IPS DF 19.7 (cell line): ENCODE results near the gene COL4A6.

Source experiments
- DNase-seq: peaks from one replicate; pipeline ENCODE4 v3.0.0-alpha.2; 2013; ENCODE audit warnings: low read depth, low spot score

Gene COL4A6

GRCh38 chrX:108159028-108159670 lies 279.1 kb downstream of the COL4A6 start:
- no peak for DNase-seq

- DNase-seq = no peak
Measured at GRCh38 chrX:108157628-108158027, 280.6 kb downstream of the COL4A6 start.

- no peak for DNase-seq
Measured at GRCh38 chrX:108156934-108157466, 281.2 kb downstream of the COL4A6 start.

GRCh38 chrX:108156082-108156481 lies 282.1 kb downstream of the COL4A6 start:
- DNase-seq = no peak

GRCh38 chrX:108148524-108148923 lies 289.7 kb downstream of the COL4A6 start:
- DNase-seq = no peak

GRCh38 chrX:108138814-108139702 lies 299.2 kb downstream of the COL4A6 start:
- DNase-seq = no peak

- no peak for DNase-seq
Measured at GRCh38 chrX:108134724-108135123, 303.5 kb downstream of the COL4A6 start.

GRCh38 chrX:108132876-108133275 lies 305.3 kb downstream of the COL4A6 start:
- no peak for DNase-seq

GRCh38 chrX:108132034-108132433 lies 306.2 kb downstream of the COL4A6 start:
- no peak for DNase-seq

GRCh38 chrX:108131471-108131870 lies 306.8 kb downstream of the COL4A6 start:
- DNase-seq = no peak

GRCh38 chrX:108130889-108131288 lies 307.3 kb downstream of the COL4A6 start:
- DNase-seq = no peak

GRCh38 chrX:108127152-108127551 lies 311.1 kb downstream of the COL4A6 start:
- DNase-seq = no peak

- no peak for DNase-seq
Measured at GRCh38 chrX:108126661-108127060, 311.6 kb downstream of the COL4A6 start.

- no peak for DNase-seq
Measured at GRCh38 chrX:108123591-108124366, 314.4 kb downstream of the COL4A6 start.

GRCh38 chrX:108122748-108123147 lies 315.5 kb downstream of the COL4A6 start:
- DNase-seq = no peak

- DNase-seq = no peak
Measured at GRCh38 chrX:108121291-108121690, 316.9 kb downstream of the COL4A6 start.

GRCh38 chrX:108117988-108118387 lies 320.2 kb downstream of the COL4A6 start:
- no peak for DNase-seq

GRCh38 chrX:108114541-108114940 lies 323.7 kb downstream of the COL4A6 start:
- DNase-seq = no peak
